MCF 10A (cell line): ENCODE results near the gene HCN3. TPM values are rescaled to one million over a fixed set of nuclear protein-coding genes. Genes with fewer than 3 reads are reported as not detected.

ENCODE experiments used
- BruUV-seq: library from RNA; stranded (reverse); fragments of 400-500 nt; replicated peaks from 2 replicates; lab custom pipeline; 2021; lab: Mats Ljungman, UMichigan
- CTCF ChIA-PET: fragments of 300-600 bp; sonication (Branson Sonifier 250); formaldehyde crosslinking; extraction: SDS; loops from one replicate; lab custom pipeline; 2021; ENCODE audit warnings: antibody characterized with exemption, inconsistent platforms; lab: Yijun Ruan, JAX
- POLR2A ChIA-PET: fragments of 300-600, 350-650 bp; sonication (Branson Sonifier 250); formaldehyde crosslinking; extraction: SDS; loops from one replicate; lab custom pipeline; 2020; ENCODE audit warnings: antibody characterized with exemption, inconsistent platforms; lab: Yijun Ruan, JAX
- DNase-seq: peaks from one replicate; pipeline ENCODE4 v3.0.0-alpha.2; 2018; ENCODE audit not compliant: unreplicated experiment
- H3K27ac Mint-ChIP-seq: one replicate; pipeline ENCODE4 v1.8.0; 2022; ENCODE audit warnings: mild to moderate bottlenecking, low read depth, mixed read lengths; ENCODE audit not compliant: unreplicated experiment
- H3K27me3 Mint-ChIP-seq: one replicate; pipeline ENCODE4 v1.8.0; 2022; ENCODE audit warnings: mixed read lengths; ENCODE audit not compliant: insufficient read depth, unreplicated experiment
- H3K36me3 Mint-ChIP-seq: one replicate; pipeline ENCODE4 v1.8.0; 2022; ENCODE audit warnings: mild to moderate bottlenecking, moderate library complexity, mixed read lengths; ENCODE audit not compliant: insufficient read depth, unreplicated experiment
- H3K4me1 Mint-ChIP-seq: one replicate; pipeline ENCODE4 v1.8.0; 2022; ENCODE audit warnings: mixed read lengths; ENCODE audit not compliant: insufficient read depth, unreplicated experiment
- H3K4me3 Mint-ChIP-seq: one replicate; pipeline ENCODE4 v1.8.0; 2022; ENCODE audit warnings: mild to moderate bottlenecking, moderate library complexity, mixed read lengths; ENCODE audit not compliant: unreplicated experiment
- H3K9me3 Mint-ChIP-seq: one replicate; pipeline ENCODE4 v1.8.0; 2022; ENCODE audit warnings: mixed read lengths; ENCODE audit not compliant: unreplicated experiment
- CTCF ChIP-seq: fragments of 200-600 bp; IDR thresholded peaks from one replicate; pipeline ENCODE4 v1.8.0; 2022; ENCODE audit warnings: antibody characterized with exemption, mild to moderate bottlenecking; ENCODE audit not compliant: unreplicated experiment
- intact Hi-C: fragments of 100-400 bp; cut with micrococcal nuclease; formaldehyde crosslinking; loops from 2 replicates; pipeline ENCODE4 v1.14.1; 2022
- total RNA-seq: library from RNA; stranded (reverse); gene quantifications from 2 replicates; pipeline ENCODE4 v1.2.3, GENCODE V29; 2022

HCN3 gene
- total RNA-seq, 1 experiment from 2014 or later = 2.5 TPM

- peak; percentile 81 for DNase-seq
- Mint-ChIP-seq H3K27me3 (no peaks in the 10 kb centered on the region), H3K4me3 (peak within 1 kb of the TSS; percentile 84), H3K27ac (peak within 1 kb of the TSS; percentile 83), H3K4me1 (peaks cover 32% of the 10 kb centered on the region), H3K9me3 (no peaks in the 10 kb centered on the region), H3K36me3 (peaks cover 41% of the 10 kb centered on the region)
- no TSS peak for BruUV-seq
- intact Hi-C loops = no loop called here
- TF ChIP-seq CTCF = no peak
- ChIA-PET CTCF (interaction anchor here (0.6 to 10.0 kb wide), 6 partner anchors 14 to 68 kb away, joined by 3 to 238 read pairs (median 4); partner anchors contain the start of genes CLK2 and HCN3), POLR2A (interaction anchor here (0.6 to 3.9 kb wide), 20 partner anchors 8 to 396 kb away, joined by 3 to 20 read pairs (median 4); partner anchors contain the start of genes CLK2 and KRTCAP2)
Observed at GRCh38 chr1:155255243-155256007, 21.8 kb upstream of the HCN3 start, which contains the start of gene ENTREP3. Gene ENTREP3 (minus strand): TSS chr1:155255483. CDS start chr1:155254877, 606 bp downstream.

- peak overlapping the region; percentile 83 for H3K27ac Mint-ChIP-seq
- H3K27me3 Mint-ChIP-seq = no peaks in the 10 kb centered on the region
- ChIA-PET CTCF (interaction anchor here (0.6 to 10.0 kb wide), 6 partner anchors 14 to 68 kb away, joined by 3 to 238 read pairs (median 3); partner anchors contain the start of genes CLK2 and HCN3), POLR2A (interaction anchor here (0.6 to 3.9 kb wide), 15 partner anchors 7 to 132 kb away, joined by 3 to 20 read pairs (median 4); partner anchors contain the start of gene CLK2)
- peak overlapping the region; percentile 84 for H3K4me3 Mint-ChIP-seq
- TSS peak; percentile 21 for BruUV-seq
- no peaks in the 10 kb centered on the region for H3K9me3 Mint-ChIP-seq
- H3K36me3 Mint-ChIP-seq = peaks cover 49% of the 10 kb centered on the region
- intact Hi-C loops = no loop called here
- no peak for DNase-seq
- no peak for TF ChIP-seq CTCF
- H3K4me1 Mint-ChIP-seq = peaks cover 39% of the 10 kb centered on the region
Observed at GRCh38 chr1:155256058-155256852, 21.0 kb upstream of the HCN3 start.

GRCh38 chr1:155260276-155260675, 17.0 kb upstream of the HCN3 start:
- H3K9me3 Mint-ChIP-seq = no peaks in the 10 kb centered on the region
- H3K27ac Mint-ChIP-seq = no peak overlapping the region
- intact Hi-C loops = loop anchor here (5.0 kb wide), 1 partner anchor 53 kb away; the partner anchor contains the start of genes MTX1 and THBS3
- no peak for DNase-seq
- POLR2A ChIA-PET = interaction anchor here (0.6 to 6.6 kb wide), 6 partner anchors 10 to 184 kb away, joined by 3 to 98 read pairs (median 3); partner anchors contain the start of genes CLK2 and HCN3
- no peaks in the 10 kb centered on the region for H3K27me3 Mint-ChIP-seq
- CTCF ChIA-PET = interaction anchor here (0.5 to 5.5 kb wide), 9 partner anchors 10 to 142 kb away, joined by 3 to 150 read pairs (median 4); partner anchors contain the start of gene CLK2
- peaks cover 87% of the 10 kb centered on the region for H3K36me3 Mint-ChIP-seq
- BruUV-seq = no TSS peak
- peaks cover 31% of the 10 kb centered on the region for H3K4me1 Mint-ChIP-seq
- TF ChIP-seq CTCF = no peak
- peak overlapping the region; percentile 98 for H3K4me3 Mint-ChIP-seq
